Panc1 (cell line): Measurements from ENCODE around the gene PADI1. TPM values are rescaled to one million over a fixed set of nuclear protein-coding genes. Genes with fewer than 3 reads are reported as not detected.

Experiments used
- ATAC-seq: fragments of 200-7000 bp; cut with Tn5 transposase; 2 replicates; pipeline ENCODE4 v1.9.1; 2020; ENCODE audit warnings: mild to moderate bottlenecking, moderate library complexity
- BruUV-seq: library from RNA; stranded (reverse); fragments of 400-500 nt; replicated peaks from 2 replicates; lab custom pipeline; 2021; lab: Mats Ljungman, UMichigan
- CTCF ChIA-PET: fragments of 300-600 bp; sonication (Branson Sonifier 250); formaldehyde crosslinking; loops from one replicate; lab custom pipeline; 2022; ENCODE audit warnings: antibody characterized with exemption; lab: Charles Lee
- POLR2A ChIA-PET: fragments of 300-600 bp; sonication (Branson Sonifier 250); formaldehyde crosslinking; loops from one replicate; lab custom pipeline; 2022; ENCODE audit warnings: antibody characterized with exemption; lab: Charles Lee
- DNase-seq: peaks from one replicate; pipeline ENCODE4 v3.0.0-alpha.2; 2010; ENCODE audit warnings: low read depth, low spot score
- H3K27ac ChIP-seq: 2 replicates; pipeline ENCODE4 v1.5.1; 2011; ENCODE audit warnings: mild to moderate bottlenecking, low read length, inconsistent platforms
- H3K27me3 ChIP-seq: fragments of 200-500 bp; sonication (Bioruptor generic); 2 replicates; pipeline ENCODE4 v1.6.0; 2014; ENCODE audit warnings: low read length, inconsistent platforms; ENCODE audit not compliant: control insufficient read depth, insufficient read depth
- H3K36me3 ChIP-seq: fragments of 200-500 bp; sonication (Bioruptor generic); 2 replicates; pipeline ENCODE4 v1.5.1; 2014; ENCODE audit warnings: inconsistent platforms, mild to moderate bottlenecking, low read length, moderate library complexity; ENCODE audit not compliant: control insufficient read depth, insufficient read depth
- H3K4me1 ChIP-seq: 2 replicates; pipeline ENCODE4 v1.5.1; 2011; ENCODE audit warnings: inconsistent platforms, mild to moderate bottlenecking, low read length, moderate library complexity; ENCODE audit not compliant: control insufficient read depth, insufficient read depth
- H3K4me3 ChIP-seq, 2 experiments: 2 replicates each; pipeline ENCODE4 v1.5.1; 2011 to 2012; ENCODE audit warnings: low read depth in 2 of 2, low read length in 2 of 2, mild to moderate bottlenecking in 2 of 2, inconsistent platforms in 1 of 2, moderate library complexity in 1 of 2
- H3K9me3 ChIP-seq: fragments of 200-500 bp; sonication (Bioruptor generic); 2 replicates; pipeline ENCODE4 v1.5.1; 2014; ENCODE audit warnings: low read depth, mild to moderate bottlenecking, inconsistent platforms, low read length, moderate library complexity; ENCODE audit not compliant: control insufficient read depth, insufficient read depth
- CTCF ChIP-seq: fragments of 450-650 bp; IDR thresholded peaks from 2 replicates; pipeline ENCODE4 v1.5.1; 2017; ENCODE audit warnings: mild to moderate bottlenecking
- POLR2AphosphoS5 ChIP-seq: IDR thresholded peaks from 2 replicates; pipeline ENCODE4 v1.6.1; 2012; ENCODE audit warnings: mild to moderate bottlenecking, low read depth, low read length, moderate library complexity
- REST ChIP-seq, 2 experiments: IDR thresholded peaks; 2 replicates each; pipeline ENCODE4 v1.6.1; 2011 to 2012; ENCODE audit warnings: low read depth in 2 of 2, control low read depth in 1 of 2, low read length in 1 of 2, mild to moderate bottlenecking in 1 of 2, moderate library complexity in 1 of 2; ENCODE audit not compliant: insufficient read depth in 1 of 2
- SIN3A ChIP-seq: IDR thresholded peaks from 2 replicates; pipeline ENCODE4 v1.6.1; 2012; ENCODE audit warnings: low read depth, mild to moderate bottlenecking, low read length, moderate library complexity, borderline replicate concordance; ENCODE audit not compliant: insufficient read depth
- TCF7L2 ChIP-seq: IDR thresholded peaks from 2 replicates; pipeline ENCODE4 v1.6.1; 2011; ENCODE audit warnings: mild to moderate bottlenecking, low read depth, low read length, inconsistent platforms
- in situ Hi-C: cut with HindIII; loops from 2 replicates; pipeline ENCODE4 v1.10.0; 2016; ENCODE audit warnings: low sequenced_read_pairs, low pct_unique_long_range_greater_than_20kb
- intact Hi-C: fragments of 100-400 bp; cut with micrococcal nuclease; formaldehyde crosslinking; loops from one replicate; pipeline ENCODE4 v1.10.0; 2022; ENCODE audit not compliant: unreplicated experiment
- total RNA-seq: library from RNA; stranded (reverse); gene quantifications from one replicate; pipeline ENCODE4 v1.2.1, GENCODE V29; 2021; ENCODE audit not compliant: unreplicated experiment

The PADI1 gene
- total RNA-seq, 1 experiment from 2014 or later: 2.3 TPM

GRCh38 chr1:17243274-17243673 is 38.3 kb downstream of the PADI1 start:
- TF ChIP-seq SIN3A (no peak), POLR2AphosphoS5 (no peak), TCF7L2 (no peak), REST (IDR thresholded peaks at IDR 0.05; ENCODE audit: insufficient read depth in 1 of 2, low read depth in 2 of 2, low read length in 1 of 2) (no peak), CTCF (no peak)
- Histone ChIP-seq H3K27me3 (no peaks in the 10 kb centered on the region), H3K36me3 (no peaks in the 10 kb centered on the region), H3K4me3 (no peak overlapping the region), H3K9me3 (no peaks in the 10 kb centered on the region), H3K4me1 (peaks cover 26% of the 10 kb centered on the region), H3K27ac (peak overlapping the region; percentile 23; the same call in 1 of the 2 replicates)
- ChIA-PET CTCF (no interaction called here), POLR2A (no interaction called here)
- in situ Hi-C loops (no loop called here), intact Hi-C loops (no loop called here)
- ATAC-seq (no peak), DNase-seq (no peak)
- no TSS peak for BruUV-seq

- no TSS peak for BruUV-seq
- Histone ChIP-seq H3K4me3 (no peak overlapping the region), H3K27ac (peak overlapping the region; percentile 72), H3K27me3 (no peaks in the 10 kb centered on the region), H3K9me3 (no peaks in the 10 kb centered on the region), H3K4me1 (peaks cover 17% of the 10 kb centered on the region), H3K36me3 (no peaks in the 10 kb centered on the region)
- TF ChIP-seq CTCF (no peak), SIN3A (no peak), TCF7L2 (no peak), POLR2AphosphoS5 (no peak), REST (IDR thresholded peaks at IDR 0.05; ENCODE audit: insufficient read depth in 1 of 2, low read depth in 2 of 2, low read length in 1 of 2) (no peak)
- ChIA-PET CTCF (no interaction called here), POLR2A (no interaction called here)
- ATAC-seq (no peak), DNase-seq (no peak)
- in situ Hi-C loops (no loop called here), intact Hi-C loops (no loop called here)
Measured at GRCh38 chr1:17244821-17245740, 40.2 kb downstream of the PADI1 start.
